Skeletal muscle tissue (tissue), 4 donors: ENCODE results near the gene CCDC187. TPM values are rescaled to one million over a fixed set of nuclear protein-coding genes. Genes with fewer than 3 reads are reported as not detected.

Experiments used
- H3K27ac ChIP-seq: one replicate; pipeline ENCODE4 v1.7.0; 2013; ENCODE audit warnings: mild to moderate bottlenecking, low read depth, low read length, inconsistent platforms
- H3K27me3 ChIP-seq, 3 donors: one replicate each; pipeline ENCODE4 v1.7.0; 2013; ENCODE audit warnings: low read length in 3 of 3; ENCODE audit not compliant: control insufficient read depth in 3 of 3, insufficient read depth in 3 of 3
- H3K36me3 ChIP-seq, 3 donors: one replicate each; pipeline ENCODE4 v1.7.0; 2013; ENCODE audit warnings: low read length in 3 of 3; ENCODE audit not compliant: control insufficient read depth in 3 of 3, insufficient read depth in 3 of 3
- H3K4me1 ChIP-seq, 3 donors: one replicate each; pipeline ENCODE4 v1.7.0; 2013; ENCODE audit warnings: low read length in 3 of 3, mild to moderate bottlenecking in 3 of 3; ENCODE audit not compliant: control insufficient read depth in 3 of 3, insufficient read depth in 3 of 3
- H3K4me3 ChIP-seq, 3 donors: one replicate each; pipeline ENCODE4 v1.7.0; 2013; ENCODE audit warnings: low read length in 3 of 3
- H3K9ac ChIP-seq, 3 donors: one replicate each; pipeline ENCODE4 v1.7.0; 2013; ENCODE audit warnings: low read length in 3 of 3, mild to moderate bottlenecking in 3 of 3, moderate library complexity in 2 of 3, low read depth in 1 of 3
- H3K9me3 ChIP-seq, 3 donors: one replicate each; pipeline ENCODE4 v1.7.0; 2013; ENCODE audit warnings: low read length in 3 of 3; ENCODE audit not compliant: control insufficient read depth in 3 of 3
- total RNA-seq: library from RNA; depleted of rRNA; stranded (reverse); fragments of >200 nt; gene quantifications from one replicate; pipeline ENCODE4 v1.2.3, GENCODE V29; 2014
- donor health status: Osteomylitis.

Gene CCDC187
- total RNA-seq, 1 donor from 2014 or later = under 0.01 TPM

DNA sequence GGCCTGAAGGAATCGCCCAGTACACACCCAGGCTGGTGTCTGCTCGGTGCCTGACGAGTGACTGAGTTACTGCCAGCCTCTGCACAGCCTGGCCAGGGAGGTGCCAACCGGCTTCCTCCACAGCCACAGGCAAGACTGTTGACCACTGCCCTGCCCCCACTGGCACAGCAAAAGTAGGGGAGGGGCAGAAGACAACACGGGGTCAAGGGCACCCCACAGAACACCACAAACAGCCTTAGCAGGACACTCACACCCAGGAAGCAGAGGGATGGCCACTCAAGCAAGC lies 98.2 kb downstream of the CCDC187 start:
- Histone ChIP-seq H3K27me3 (peaks cover 41 to 46% (median 42%) of the 10 kb centered on the region in 3 donors), H3K9me3 (no peaks in the 10 kb centered on the region), H3K36me3 (peaks cover 4 to 13% (median 9%) of the 10 kb centered on the region in 3 donors), H3K4me3 (no peak overlapping the region), H3K9ac (no peak overlapping the region), H3K4me1 (no peaks in the 10 kb centered on the region), H3K27ac (no peak overlapping the region)

DNA sequence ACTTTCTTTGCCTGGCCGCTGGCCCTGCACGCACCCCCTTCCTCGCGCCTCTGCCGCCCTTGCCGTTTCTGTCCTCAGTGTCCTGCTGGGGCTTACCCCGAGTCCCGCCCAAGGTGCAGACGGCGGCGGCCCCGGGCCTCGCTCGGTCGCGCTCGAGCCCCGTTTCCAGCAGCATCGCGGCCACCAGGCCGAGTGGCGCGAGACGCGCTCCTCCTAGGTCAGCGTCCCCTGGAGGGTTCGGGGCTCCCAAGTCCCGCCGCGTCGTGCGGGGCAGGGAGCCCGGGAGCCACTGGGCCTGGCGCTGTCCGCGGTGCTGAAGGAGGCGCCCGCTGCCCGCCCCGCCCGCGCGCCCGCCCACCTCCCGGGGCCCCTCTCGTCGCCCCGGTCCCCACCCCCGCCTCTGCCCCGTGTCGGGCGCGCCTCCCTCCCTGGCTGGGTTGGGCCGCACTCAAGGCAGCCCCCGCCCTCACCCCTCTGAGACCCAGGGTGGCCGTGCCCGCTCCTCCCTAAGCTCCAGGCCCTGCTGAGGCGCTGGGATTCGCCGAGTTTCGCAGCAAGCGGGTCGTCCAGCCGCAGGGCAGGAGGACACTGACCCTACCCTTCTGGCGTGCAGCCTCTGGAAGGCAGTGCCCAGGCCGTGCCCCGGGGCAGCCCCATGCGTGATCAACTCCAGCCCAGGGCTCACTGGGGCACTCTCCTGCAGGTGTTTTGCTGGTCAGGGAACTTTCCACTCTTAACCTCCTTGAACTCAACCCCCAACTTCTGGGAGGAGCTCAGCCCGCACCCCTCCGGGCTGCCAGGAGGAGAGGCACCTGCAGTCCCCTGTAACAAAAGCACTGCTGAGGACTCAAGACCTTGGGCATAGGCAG lies 98.8 kb downstream of the CCDC187 start, which contains the start of gene LHX3:
Gene LHX3 (minus strand): TSS at position 291 of the 869 bp plus-strand sequence. CDS start 116 bp downstream, at position 175.
- Histone ChIP-seq H3K27ac (no peak within 1 kb of the TSS), H3K9me3 (no peaks in the 10 kb centered on the region), H3K4me3 (no peak within 1 kb of the TSS), H3K4me1 (no peaks in the 10 kb centered on the region), H3K9ac (no peak within 1 kb of the TSS), H3K36me3 (peaks cover 4 to 11% (median 6%) of the 10 kb centered on the region in 3 donors), H3K27me3 (peaks cover 46 to 52% (median 48%) of the 10 kb centered on the region in 3 donors)

DNA sequence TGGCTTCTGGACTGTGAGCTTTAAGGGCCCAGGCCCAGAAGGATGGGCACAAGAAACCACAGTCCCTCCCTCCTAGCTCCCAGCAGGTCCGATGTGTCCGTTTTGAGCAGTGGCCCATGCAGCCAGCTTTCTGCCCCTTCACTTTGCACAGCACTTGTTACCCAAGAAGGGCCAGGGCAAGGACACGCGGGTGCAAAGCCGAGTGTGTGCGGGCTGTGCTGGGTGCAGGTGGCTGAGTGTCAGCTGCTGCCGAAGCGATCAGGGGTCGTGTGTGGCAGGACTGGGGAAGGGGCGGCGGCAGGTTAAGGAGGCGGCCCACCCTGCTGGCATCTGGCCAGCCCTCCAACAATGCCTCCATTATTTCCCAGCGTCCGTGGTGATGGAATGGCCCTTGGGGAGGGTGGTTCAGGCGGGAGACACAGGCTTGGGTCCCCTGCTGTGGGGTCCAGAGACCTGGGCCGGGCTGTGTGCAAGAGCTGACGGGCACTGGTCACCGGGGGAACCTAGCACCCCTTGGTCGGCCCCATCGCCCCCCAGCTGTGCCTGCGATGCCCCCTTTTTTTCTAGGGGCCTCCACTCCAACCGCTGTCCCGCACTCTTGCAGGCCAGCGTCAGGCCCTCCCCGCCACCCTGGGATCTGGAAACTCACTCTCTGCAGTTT lies 99.6 kb downstream of the CCDC187 start:
- Histone ChIP-seq H3K9me3 (no peaks in the 10 kb centered on the region), H3K27ac (no peak overlapping the region), H3K4me1 (no peaks in the 10 kb centered on the region), H3K36me3 (peaks cover 3 to 6% (median 4%) of the 10 kb centered on the region in 3 donors), H3K9ac (no peak overlapping the region), H3K27me3 (peaks cover 54 to 60% (median 56%) of the 10 kb centered on the region in 3 donors), H3K4me3 (no peak overlapping the region)

DNA sequence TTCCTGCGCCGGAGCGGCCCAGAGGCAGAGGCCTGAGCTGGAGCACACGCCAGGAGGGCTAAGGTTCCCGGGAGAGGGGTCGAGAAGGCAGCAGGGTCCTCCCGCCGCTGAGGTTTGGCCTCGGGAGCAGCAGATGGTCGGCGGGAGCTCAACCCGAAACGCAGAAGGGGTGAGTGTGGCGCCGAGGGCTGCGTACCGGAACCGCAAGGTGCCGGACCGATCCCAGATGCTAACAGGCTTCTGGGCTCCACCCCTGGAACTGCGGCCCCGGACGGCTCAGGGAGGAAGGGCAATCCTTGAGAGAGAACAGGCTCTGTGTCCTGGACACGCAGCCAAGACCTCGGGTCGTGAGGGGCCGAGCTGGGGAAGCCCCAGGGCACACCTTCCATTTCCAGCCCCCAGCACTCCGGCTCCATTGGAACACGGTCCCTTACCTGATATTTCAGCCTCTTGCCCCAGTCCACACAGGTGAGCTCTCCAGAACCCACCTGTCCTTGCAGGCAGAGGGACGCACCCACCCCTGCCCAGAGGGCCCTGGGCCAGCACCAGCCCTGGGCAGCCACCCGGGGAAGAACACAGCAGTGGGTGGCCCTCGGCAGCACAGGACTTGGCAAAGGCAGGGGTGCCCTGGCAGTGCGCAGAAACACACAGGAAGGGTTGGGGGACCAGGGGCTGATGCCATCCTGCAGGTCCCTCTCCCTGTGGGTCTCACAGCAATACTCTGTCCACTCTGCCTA lies 100.3 kb downstream of the CCDC187 start:
- Histone ChIP-seq H3K27ac (no peak overlapping the region), H3K27me3 (peaks cover 57 to 61% (median 59%) of the 10 kb centered on the region in 3 donors), H3K36me3 (peaks cover 0 to 2% (median under 1%) of the 10 kb centered on the region in 3 donors), H3K4me3 (no peak overlapping the region), H3K4me1 (no peaks in the 10 kb centered on the region), H3K9ac (no peak overlapping the region), H3K9me3 (no peaks in the 10 kb centered on the region)

DNA sequence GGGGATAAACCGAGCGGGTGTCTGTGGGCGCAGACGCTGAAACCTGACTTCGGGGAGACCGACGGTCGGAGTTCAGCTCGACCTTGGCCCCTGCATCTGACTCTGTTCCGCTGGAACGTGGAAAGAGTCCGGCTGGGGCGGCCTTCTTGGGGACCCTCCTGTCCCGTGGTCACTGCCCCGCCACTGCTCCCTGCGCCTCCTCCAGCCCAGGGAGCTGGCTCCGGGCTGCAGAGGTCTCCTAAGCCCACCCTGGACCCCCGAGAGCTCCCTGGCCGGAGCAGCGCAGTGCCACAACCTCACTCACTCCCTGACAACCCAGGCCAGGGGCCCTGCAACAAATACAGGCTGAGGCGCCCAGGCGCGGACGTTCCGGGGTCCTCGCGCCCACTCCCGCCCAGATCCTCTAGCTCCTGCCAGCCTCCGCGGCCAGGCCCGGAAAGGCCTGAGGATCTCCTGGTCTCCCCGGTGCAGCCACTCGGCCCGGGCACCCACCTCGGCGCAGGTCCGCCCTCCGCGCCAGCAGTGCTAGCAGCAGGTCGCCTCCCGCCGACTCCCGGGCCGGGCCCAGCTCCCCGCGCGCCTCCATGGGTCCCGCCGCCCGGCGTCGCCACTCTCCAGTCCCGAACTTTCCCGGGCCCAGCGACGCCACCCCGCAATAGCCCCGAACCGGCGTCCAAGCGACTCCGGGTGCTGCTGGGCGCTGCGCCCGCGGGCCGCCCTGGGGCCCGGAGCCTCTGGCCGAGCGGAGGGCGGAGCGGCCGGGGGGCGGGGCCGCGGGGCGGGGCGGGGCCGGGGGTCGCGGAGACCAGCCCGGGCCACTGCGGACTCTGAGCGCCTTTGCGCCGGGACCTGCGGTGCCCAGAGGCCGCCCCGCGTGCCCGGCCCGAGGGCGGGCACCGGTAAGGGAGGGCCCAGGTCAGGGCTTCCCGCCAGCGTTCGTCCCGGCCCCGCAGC lies 101.2 kb downstream of the CCDC187 start:
- Histone ChIP-seq H3K27ac (no peak overlapping the region), H3K9ac (no peak overlapping the region), H3K36me3 (no peaks in the 10 kb centered on the region), H3K4me3 (no peak overlapping the region), H3K4me1 (no peaks in the 10 kb centered on the region), H3K27me3 (peaks cover 65 to 69% (median 67%) of the 10 kb centered on the region in 3 donors), H3K9me3 (no peaks in the 10 kb centered on the region)

DNA sequence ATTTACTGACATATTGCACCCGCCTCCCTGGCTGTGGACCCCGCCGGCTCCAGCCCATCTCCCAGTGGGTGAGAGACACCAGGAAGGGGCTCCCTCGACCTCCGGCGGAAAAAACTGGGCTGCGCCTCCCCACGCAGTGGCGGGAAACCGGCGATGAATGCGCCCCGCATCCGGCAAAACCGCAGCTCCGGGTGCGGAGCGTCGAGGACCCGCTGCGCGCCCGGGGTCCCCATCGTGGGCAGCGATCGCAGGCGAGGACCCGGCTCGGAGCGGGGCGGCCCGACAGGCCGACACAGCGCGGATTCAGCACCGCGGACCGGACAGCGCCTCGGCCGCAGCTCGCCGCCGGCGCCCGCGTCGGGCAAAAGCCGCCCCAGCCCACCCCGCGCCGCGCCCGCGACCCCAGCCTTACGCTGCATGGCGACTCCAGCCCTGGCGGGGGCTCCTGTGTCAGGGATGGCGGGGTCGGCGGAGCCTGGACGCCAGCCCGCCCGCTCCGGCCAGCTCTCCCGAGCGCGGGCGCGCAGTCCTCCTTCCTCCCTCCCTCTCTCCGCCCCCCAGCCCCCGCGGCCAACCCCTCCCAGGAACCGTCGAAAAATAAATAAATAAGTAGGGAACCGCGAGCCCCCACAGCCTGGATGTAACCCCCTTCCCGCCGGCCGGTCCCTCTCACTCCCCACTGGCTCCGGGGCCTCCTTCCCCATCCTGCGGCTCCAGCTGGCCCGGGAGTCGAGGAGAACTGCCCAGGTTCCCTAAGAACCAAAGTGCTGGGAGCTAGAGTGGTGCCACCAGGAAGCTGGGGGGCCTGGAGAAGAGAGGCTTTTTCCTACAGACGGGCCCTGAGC lies 102.1 kb downstream of the CCDC187 start:
- no peak overlapping the region for H3K9ac ChIP-seq
- H3K27ac ChIP-seq = no peak overlapping the region
- no peaks in the 10 kb centered on the region for H3K9me3 ChIP-seq
- no peak overlapping the region for H3K4me3 ChIP-seq
- H3K4me1 ChIP-seq = no peaks in the 10 kb centered on the region
- no peaks in the 10 kb centered on the region for H3K36me3 ChIP-seq
- peaks cover 71 to 76% (median 75%) of the 10 kb centered on the region in 3 donors for H3K27me3 ChIP-seq

DNA sequence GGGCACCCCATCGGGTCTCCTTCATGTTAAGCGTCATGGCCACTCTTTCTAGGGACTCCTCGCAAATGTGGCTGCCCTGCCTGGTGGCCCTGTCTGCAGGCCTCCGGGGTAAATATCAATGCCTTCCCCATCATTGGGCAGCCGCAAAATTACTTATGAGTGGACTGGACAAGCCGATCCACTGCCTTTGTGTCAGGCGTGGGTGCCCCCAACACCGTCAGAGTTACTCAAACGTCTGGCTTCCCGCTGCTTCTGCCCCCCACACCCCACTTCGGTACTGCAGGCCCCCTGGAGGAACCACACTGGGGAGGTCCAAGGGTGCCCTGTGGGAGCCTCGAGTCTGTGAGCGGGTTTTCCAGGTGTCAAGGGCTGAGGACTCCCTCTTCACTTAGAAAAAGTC lies 102.7 kb downstream of the CCDC187 start:
- no peaks in the 10 kb centered on the region for H3K9me3 ChIP-seq
- H3K4me3 ChIP-seq = no peak overlapping the region
- H3K4me1 ChIP-seq = no peaks in the 10 kb centered on the region
- H3K27ac ChIP-seq = no peak overlapping the region
- H3K9ac ChIP-seq = no peak overlapping the region
- H3K27me3 ChIP-seq = peaks cover 78 to 82% (median 81%) of the 10 kb centered on the region in 3 donors
- no peaks in the 10 kb centered on the region for H3K36me3 ChIP-seq

DNA sequence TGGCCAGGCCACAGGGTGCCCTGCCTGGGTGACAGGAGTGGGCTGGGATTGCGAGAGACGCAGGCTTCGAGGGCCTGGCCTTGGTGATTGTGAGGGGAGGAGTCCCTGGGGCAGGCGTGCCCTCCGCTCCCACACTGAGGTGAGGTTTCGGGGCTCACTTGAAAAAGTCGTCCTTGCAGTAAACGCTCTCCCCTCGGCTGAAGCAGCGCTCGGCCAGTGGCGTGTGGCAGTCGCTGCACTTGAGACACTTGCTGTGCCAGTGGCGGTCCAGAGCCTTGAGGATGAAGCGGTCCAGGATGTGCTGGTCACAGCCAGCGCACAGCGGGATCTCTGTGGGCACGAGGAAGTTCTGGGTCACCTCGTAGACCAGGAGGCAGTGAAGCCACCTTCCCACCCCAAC lies 103.5 kb downstream of the CCDC187 start:
- Histone ChIP-seq H3K4me3 (no peak overlapping the region), H3K27me3 (peaks cover 77 to 87% (median 83%) of the 10 kb centered on the region in 3 donors), H3K9me3 (no peaks in the 10 kb centered on the region), H3K9ac (no peak overlapping the region), H3K36me3 (no peaks in the 10 kb centered on the region), H3K27ac (no peak overlapping the region), H3K4me1 (no peaks in the 10 kb centered on the region)
